Left cardiac atrium (tissue), 4 donors: ENCODE measurements around the gene MCFD2. TPM values are rescaled to one million over a fixed set of nuclear protein-coding genes. Genes with fewer than 3 reads are reported as not detected.

Experiments
- ATAC-seq, 2 donors: fragments of 200-7000 bp; cut with Tn5 transposase; one replicate each; pipeline ENCODE4 v1.9.1; 2020; ENCODE audit warnings: mild to moderate bottlenecking in 2 of 2, moderate library complexity in 2 of 2
- DNase-seq: peaks from one replicate; pipeline ENCODE4 v3.0.0-alpha.2; 2020
- intact Hi-C, 2 donors: fragments of 100-400 bp; cut with DNase I; formaldehyde crosslinking; loops; one replicate each; pipeline versions ENCODE4 v1.14.1 to v1.15.1; 2022 to 2023
- long read RNA-seq: library from polyadenylated mRNA; unstranded; transcript quantifications from one replicate; pipeline ENCODE4 v2.0.0, GENCODE V29; 2021
- total RNA-seq, 2 donors: library from RNA; stranded (reverse); fragmentation: NEBNext Ultra II Directional; extraction: Animal tissue kit (Norgen Biotek cat#: 25700); gene quantifications; one replicate each; pipeline ENCODE4 v1.2.1, GENCODE V29; 2021
- donor health status: DM: no; HTN: yes; CAD: no.
- donor health status: DM: no; HTN: yes; CAD: no; lungs with severe emphysema.
- donor health status: DM: yes; HTN: yes; CAD: no.
- donor health status: Dilated cardiomyopathy.

Gene MCFD2
- 10 to 100 TPM; 65.4 to 88.7 TPM for total RNA-seq
- long read RNA-seq, full-length matches to known transcripts = 28 of 48 reads
- long read RNA-seq, partial matches to known transcripts = 1 of 48 reads
- long read RNA-seq, other reads (novel, unspliced or antisense) = 19 of 48 reads

DNA sequence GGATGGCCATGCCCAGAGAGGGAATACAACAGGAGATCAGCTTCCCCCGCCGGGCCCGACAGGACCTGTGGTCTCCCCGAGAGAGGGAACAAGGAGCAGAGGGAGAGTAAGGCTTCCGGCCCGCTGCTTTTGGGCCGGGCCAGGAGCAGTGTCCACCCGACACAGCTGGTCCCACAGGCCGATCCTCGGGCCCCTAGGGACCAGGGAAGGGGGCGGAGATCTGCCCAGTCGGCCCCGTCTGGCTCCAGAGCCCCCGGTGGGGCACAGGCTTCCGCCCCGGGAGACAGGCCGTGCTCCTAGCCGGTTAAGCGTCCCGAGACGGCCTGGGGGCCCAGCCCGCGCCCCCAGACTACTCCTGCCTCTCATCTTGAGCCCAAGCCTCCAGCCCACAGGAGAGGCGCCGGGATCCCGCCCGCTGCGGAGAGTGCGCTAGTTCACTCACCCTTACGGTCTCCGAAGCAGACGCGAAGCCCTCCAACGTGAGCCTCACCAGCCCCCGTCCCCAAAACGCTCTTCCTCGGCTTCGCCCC is at the start of gene MCFD2:
Gene MCFD2 (minus strand): TSS at position 526 of the 530 bp plus-strand sequence. CDS start 6,635 bp downstream, outside the sequence.
- intact Hi-C loops = no loop called here
- ATAC-seq (peak; percentile 45 to 64), DNase-seq (peak; percentile 69)

DNA sequence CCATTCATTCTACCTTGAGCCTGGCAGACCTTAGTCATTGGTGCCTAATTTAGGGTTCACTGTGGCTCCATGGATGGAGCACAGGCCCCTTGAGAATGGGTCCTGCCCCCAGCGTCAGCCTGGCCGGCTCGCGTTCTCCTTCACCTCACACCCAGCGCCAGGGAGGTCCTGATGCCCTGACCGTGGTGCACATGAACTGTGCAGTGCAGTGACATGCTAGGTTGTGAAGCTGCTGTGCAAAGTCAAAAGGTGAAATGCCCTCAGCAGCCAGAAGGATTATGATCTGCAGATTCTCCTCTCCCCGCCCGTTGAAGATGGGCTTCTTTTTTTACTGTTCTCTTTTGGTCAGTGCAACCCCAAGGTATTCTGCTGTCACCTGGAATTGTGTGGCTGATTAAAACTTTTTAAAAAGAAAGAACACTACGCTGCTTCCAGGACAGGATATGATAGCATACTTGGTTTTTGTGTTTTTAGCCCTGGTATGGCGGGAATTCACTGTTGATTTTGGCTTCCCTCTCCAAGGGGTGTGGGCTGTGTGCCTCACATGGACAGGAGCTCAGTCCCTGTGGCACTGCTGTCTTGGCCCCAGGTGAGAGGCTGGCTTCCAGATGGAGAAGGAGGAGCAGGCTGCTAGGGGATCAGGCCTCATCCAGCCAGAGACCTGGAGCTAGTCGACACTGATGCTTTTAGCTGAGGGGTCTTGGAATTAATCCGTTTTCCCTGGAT is 49.4 kb upstream of the MCFD2 start:
- ATAC-seq = no peak
- intact Hi-C loops = no loop called here
- DNase-seq = peak; percentile 44

DNA sequence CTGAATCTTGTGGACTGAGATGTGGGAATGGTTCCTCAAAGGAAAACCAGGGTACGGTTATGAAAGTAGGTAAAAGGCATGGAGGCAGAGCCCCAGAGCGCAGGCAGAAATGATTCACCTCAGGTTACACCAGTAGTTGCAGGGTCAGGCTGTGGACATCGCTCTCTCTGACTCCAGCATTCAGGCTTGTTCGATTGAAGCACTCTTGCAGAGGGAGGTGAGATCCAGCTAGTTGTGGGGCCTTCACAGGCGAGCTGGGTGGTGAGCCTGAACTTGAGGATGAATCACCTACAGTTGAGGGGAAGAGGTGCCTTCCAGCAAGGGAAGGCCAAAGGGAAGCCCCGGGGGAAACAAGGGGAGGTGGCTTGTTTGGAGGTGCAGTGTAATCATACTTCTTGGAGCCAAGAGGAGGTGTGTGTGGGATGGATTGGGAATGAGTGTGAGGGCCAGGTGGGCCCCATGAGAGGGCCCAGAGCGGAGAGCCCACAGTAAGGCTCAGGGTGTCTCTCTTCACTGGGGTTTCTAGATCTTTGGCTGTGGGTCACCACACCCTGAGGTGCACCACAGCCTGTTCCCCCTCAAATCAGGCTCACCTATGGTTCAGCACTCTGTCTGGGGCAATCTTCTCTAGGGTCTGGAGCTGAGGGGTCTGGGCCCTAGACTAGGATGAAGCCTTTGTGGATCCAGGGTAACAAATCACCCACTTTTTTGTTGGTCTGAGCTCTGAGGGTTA is 48.5 kb upstream of the MCFD2 start:
- no peak for ATAC-seq
- intact Hi-C loops = no loop called here
- DNase-seq = no peak

DNA sequence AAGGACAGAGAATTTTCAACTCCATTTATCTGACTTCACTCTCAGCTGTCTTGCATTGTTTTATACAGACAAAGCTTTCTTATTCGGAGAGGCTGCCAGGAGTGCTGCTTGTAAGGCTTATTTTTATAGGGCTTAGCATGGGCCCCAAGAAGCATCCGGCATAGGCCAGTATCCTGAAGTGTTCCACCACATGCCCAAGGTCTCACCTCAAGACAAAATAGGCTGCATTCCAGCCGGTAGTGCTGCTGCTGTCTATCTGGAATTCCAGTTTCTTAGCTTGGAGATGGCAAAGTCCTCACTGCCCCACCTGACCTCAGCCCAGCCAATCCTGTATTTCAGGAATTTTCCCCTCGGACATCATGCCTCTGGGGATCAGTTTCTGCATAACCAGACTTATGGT is 47.6 kb upstream of the MCFD2 start:
- ATAC-seq (no peak), DNase-seq (no peak)

DNA sequence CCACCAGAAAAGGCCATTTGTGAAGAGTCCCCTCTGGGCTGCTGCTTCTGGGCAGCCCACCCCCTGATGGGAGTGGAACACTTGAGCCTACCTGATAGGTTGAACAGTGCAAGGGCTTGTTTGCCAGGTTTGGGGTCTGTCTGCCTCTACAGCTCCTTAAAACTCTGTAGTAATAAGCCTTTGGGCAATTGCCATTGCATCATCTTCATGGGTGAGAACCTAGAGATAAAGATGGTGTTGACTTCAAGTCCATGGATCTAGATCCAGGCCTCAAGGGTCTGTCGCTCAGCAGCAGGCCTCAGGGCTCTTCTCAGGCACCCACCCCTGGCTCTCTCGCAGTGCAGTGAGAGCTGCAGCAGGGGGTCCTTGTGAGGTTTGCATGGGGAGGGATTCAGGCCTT is 47.1 kb upstream of the MCFD2 start:
- intact Hi-C loops = no loop called here
- ATAC-seq = no peak

More for the DNA sequence above, 47.6 kb upstream of the MCFD2 start:
- intact Hi-C loops = no loop called here

DNA sequence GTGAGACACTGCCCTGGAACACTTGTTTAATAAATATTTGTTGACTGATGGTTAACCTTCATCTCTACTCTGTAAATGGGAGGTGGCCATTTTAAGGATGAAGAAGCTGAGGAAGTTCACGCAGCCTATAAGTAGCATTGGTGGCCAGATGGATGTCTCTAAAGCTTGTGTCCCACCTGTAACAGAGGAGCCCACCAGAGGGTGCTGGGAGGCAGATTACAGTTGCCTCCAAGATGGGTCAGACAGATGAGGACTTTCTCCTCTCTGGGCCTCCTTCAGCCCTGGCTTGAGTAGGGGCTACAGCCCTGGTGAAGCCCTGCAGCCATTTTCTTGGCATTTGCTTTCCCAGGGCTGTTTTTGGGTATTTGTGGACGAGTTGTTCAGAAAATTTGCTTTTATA is 45.0 kb upstream of the MCFD2 start:
- intact Hi-C loops = no loop called here
- DNase-seq (no peak), ATAC-seq (no peak)

More for the DNA sequence above, 47.1 kb upstream of the MCFD2 start:
- no peak for DNase-seq

DNA sequence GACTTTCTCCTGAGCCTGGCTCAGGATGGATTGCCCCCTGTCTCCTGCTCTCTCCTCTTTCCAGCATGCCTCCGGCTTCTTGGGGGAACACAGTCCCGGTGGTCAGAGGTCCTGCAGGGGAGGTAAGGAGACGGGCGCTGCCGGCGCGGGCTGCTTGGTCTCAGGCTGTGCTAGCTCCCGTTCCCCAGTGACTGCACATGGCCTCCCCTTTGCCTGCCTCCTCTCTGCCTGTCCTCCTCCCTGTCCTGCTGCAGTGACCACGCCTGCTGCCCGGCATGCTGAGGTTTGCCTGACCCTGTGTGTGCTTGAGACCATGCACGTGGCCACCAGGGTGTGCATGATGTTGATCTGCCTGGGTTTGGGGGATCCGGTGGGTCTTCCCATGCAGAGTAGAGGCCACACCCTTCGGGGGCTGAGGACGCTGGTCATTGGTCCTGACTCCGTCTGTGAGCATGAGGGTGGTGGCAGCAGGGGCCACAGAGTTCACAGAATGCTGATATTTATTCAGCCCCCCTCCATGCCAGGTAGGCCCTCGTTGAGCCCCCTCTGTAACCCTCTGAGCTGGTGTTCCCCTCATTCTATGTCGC is 42.9 kb upstream of the MCFD2 start:
- intact Hi-C loops = no loop called here

DNA sequence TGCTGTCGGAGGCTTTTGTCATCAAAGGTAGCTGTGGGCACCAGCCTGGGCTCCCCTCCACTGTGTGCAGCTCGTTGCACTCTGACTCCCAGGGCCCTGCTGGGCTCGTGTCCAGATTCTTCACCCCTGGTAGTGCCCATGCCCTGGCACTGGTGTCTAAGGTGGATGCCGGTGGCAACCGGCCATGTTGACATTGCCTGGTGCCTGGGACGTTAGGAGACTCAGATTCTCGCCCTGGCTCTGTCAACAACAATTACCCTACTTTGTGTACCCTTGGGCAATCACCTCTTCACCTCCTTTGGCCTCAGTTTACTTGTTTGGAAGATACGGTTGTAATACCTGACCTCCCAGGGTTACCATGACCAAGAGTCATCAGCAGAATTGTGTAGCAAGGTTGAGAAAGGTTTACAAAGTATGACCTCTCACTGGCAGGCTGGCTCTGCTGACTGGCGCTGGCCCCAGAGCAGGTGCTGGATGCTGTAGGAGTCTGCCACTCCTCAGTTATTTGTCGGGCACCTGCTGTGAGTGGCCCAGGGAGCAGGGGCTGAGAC is 41.5 kb upstream of the MCFD2 start:
- intact Hi-C loops = no loop called here
- no peak for DNase-seq
- ATAC-seq = no peak

More for the DNA sequence above, 42.9 kb upstream of the MCFD2 start:
- ATAC-seq (no peak), DNase-seq (no peak)

DNA sequence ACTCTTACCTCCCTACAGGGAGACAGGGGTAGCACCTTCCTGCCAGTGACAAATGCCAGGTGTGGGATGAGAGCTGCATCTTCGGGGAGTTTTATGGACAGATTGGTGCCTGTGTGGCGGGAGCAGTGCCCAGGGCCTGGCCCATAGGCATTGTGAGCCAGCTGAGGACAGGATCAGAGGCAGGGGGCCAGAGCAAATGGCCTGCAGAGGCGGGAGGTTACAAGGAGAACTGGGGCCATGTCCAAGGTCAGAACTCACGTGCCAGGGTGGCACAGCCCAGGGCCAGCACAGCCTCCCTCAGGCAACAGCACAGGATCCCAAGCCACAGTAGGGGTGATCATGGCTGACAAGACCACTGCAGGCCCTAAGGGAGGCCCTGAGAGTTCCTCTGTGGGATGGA is 40.2 kb upstream of the MCFD2 start:
- DNase-seq (no peak), ATAC-seq (peak; percentile 5 to 23)
- intact Hi-C loops = no loop called here

DNA sequence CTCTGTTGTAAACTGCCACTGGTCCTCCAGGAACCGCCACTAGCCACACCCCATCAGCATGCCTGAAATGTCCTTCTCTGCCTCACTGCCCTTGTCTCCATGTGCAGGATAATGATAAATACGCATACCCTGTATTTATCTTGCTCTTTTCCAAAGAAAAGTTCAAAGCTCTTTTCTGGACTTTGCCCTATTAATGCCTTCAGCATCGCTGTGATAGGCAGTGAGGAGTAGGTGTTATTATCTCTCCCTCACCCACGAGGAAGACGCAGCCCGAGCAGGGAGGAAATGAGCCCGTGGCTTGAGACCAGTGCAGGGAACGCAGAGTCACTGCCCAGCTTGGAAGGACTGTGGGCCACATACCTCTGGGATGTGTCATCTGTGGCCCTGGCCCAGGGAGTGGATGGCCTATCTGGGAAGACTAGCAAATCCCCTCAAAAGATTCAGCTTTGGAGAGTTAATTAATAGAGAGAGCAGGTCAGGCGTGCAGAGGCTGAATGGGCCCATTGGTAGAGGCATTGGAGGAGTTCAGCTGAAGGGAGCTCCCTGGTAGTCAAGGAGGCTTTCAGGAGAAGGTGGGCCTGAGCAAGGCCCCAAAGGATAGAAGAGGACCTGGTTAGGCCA is 39.5 kb upstream of the MCFD2 start:
- ATAC-seq = peak; percentile 93 to 94
- intact Hi-C loops = no loop called here
- DNase-seq = peak; percentile 79

DNA sequence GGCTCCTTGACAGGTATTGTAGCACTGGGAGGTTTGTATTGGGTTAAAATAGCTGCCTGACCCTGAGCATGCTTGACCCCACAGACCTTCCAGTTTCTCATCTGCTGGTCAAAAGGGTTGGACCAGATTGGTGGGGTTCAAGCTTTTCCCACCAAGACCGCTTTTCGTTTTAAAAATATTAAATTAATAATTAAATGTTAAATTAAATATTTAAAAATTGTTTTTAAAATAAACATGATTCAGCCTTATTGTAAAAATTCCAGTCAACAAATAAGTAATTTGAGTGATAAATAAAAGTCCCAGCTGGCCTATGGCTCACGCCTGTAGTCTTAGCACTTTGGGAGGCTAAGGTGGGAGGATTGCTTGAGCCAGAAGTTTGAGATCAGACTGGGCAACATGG is 36.6 kb upstream of the MCFD2 start:
- ATAC-seq (no peak), DNase-seq (no peak)
- intact Hi-C loops = no loop called here

DNA sequence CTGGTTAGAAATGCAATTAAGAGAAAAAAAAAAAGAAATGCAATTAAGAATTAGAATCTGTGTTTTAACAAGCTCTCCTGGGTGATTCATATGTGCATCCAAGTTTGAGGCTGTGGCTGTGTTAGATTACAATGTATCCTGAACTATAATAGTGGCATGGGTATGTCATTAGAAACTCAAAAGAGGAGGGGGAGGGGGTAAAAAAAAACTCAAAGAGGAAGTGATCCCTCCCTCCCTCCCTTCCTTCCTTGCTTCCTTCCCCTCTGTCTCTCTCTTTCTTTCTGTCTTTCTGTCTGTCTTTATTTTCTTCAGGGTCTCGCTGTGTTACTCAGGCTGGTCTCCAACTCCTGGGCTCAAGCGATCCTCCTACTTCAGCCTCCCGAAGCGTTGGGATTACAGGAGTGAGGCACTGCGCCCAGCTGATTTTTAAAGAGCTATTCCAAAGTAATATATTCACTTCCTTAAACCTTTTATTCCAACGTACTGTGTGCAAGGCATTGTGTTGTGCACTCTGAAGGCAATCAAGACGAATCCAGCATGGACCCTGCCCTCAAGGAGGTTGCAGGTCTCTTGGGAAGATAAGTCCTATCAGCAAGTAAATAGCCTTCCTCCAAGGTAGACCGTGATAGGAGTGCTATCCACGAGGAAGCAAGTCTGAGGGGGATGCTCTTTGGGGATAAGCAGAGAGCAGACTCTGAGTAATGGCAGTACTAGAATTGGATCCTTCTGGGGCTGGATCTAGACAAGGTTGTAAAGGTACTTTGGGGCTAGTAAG is 35.9 kb upstream of the MCFD2 start:
- ATAC-seq (no peak), DNase-seq (no peak)
- intact Hi-C loops = no loop called here

DNA sequence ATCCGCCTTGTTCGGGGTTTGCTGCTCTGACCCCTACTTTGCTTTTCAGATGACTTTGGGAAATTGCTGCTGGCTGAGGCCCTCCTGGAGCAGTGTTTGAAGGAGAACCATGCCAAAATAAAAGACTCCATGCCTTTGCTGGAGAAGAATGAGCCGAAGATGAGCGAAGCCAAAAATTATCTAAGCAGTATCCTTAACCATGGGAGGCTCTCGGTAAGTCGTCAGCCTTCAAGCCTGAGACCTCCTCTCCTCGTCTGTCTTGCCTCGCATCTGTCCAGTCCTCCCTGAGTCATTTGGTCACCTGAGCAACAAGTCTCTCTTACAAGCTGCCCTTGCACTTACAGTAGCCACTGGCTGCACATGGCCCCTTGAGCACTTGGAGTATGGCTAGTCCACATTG is 34.7 kb upstream of the MCFD2 start:
- intact Hi-C loops = no loop called here
- ATAC-seq = no peak
- no peak for DNase-seq

DNA sequence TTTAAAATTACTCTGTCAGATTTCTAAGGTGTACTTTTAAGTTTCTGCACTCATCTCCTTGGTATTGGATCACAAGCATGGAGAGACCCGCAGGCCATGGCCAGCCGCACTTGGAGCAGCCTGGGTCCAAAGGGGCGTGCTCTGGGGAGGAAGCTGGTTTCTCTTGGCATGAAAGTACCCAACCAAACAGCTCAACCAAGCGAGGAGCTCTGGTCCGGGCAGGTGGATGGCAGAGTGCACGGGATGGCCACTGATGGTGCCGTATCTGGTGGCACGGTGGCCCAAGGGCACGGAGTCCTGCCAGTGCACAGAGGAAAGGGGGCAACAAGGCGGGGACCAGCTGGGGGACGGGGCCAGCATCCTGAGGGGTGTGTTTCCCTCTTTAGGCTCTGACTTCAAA is 32.2 kb upstream of the MCFD2 start:
- ATAC-seq (no peak), DNase-seq (no peak)
- intact Hi-C loops = no loop called here

DNA sequence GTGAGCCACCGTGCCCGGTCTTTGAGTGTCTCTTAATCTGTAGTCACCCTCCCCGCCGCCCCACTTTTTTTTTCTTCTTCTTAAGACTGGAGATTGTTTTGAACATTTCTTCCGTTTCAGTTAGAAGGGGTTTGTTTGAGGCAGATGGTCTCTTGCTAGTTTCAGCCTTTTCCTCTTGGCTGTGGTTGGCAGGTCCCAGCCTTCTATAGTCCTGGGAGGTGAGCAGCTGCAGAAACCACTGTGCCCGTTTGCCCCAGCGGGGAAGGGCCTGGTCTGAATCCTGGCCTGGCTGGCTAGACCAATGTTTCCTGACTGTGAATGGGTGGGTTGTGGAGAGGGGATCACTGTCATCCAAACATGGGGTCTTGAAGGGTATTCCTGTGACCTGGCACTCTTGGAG is 30.1 kb upstream of the MCFD2 start:
- intact Hi-C loops = no loop called here
- DNase-seq = no peak
- ATAC-seq = no peak

DNA sequence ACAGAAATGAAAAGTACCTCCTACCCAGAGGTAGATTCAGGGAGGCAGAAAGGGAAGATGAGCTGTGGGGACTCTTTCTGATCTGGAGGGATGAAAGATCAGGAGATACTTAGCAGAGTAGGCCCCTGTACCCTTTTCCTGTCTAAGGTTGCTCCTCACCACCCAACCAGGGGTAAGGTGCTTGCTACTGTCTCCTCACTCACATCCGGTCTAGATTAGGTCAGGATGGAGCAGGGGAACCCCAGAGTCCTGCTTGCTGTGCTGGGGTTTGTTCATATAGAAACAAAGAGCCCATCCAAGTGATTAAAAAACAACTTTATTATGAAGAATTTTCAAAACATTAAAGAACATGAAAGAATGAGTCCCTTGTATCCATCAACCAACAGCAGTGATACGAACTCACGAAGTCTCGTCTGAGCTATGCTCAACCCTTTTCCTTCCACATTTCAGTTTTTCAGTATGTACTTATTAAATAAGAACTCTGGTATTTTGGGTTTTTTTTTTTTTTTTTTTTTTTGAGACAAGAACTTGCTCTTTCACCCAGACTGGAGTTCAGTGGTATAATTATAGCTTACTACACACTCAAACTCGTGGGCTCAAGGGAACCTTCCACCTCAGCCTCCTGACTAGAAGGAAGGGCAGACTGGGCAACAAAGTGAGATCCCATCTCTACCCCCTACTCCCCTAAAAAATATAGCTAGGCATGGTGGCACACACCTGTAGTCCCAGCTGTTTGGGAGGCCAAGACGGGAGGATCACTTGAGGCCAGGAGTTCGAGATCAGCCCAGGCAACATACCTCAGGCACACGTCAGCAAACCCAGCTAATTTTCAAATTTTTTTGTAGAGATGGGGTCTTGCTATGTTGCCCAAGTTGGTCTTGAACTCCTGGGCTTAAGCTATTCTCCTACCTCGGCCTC is 28.5 kb upstream of the MCFD2 start:
- ATAC-seq (no peak), DNase-seq (no peak)
- intact Hi-C loops = no loop called here

DNA sequence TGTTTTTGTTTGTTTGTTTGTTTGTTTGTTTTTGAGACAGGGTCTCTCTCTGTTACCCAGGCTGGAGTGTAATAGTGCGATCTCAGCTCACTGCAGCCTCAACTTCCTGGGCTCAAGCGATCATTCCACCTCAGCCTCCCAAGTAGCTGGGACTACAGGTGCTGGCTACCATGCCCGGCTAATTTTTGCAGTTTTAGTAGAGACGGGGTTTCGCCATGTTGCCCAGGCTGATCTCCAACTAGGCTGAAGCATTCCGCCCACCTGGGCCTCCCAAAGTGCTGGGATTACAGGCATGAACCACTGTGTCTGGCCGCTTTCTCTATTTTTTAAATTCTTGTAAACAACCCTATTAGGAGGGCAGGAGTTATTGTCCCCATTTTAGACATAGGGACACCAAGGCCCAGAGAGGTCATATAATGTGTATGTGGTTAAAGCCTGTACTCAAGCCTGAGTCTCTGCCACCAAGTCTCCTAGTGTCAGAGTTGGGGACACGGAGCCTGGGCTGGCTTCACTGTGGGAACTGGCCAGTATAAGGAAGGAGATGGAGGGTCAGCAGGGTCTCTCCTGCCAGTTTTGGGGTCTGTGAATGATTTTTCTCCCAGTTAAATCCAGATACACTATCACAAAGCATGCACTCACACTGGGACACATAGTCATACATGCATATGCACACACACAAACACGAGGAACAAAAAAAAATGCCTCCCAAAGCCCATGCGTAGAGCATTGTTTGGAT is 27.5 kb upstream of the MCFD2 start:
- ATAC-seq (no peak), DNase-seq (no peak)
- intact Hi-C loops = no loop called here
